ENCODE results near the gene NKX6-2.

NKX6-2 gene

DNA sequence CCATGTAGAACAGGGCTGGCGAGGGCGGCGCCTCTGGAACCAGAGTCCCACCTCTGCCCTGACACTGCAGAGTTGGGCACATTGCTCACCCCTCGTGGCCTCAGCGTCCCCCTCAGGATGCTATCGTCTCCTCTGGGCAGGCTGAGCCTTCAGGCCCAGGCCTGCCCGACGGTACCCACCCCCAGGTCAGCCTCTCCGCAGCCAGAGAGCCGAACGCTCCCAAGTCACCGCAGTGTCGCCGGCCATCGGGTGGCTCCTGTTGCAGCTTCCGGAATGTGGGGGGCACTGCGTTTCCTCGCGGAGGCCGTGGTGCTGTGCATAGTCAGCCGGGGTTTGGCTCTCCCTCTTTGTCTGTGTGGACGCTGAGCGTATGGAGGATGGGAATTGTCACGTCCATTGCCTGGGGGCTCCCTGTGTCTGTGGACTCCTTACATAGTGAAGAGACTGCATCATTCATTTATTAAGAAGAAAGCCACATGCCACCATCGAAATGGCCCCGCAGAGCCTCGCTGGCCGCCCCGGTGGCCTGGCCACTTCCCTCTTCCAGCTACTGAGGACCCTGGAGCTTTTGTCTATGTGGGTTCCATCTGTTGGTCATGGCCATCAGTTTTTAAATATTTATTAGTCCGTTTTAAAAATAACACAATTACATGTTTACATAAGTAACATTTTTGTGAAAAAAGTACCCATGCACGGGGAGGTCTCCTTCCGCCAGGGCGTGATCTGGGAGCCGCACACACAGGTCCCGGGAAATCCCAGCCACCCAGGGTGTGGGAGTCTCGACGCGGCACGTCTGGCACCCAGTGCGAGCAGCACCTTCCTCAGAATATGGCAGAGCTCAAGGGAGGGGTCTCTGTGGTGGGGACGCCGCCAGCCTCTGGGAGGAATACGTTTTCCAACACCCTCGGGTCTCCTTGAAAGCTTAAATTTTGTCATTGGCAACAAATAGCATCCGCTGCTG lies 15.6 kb downstream of the NKX6-2 start:
- H3K27me3 Mint-ChIP-seq = no peaks in the 10 kb centered on the region
- H3K36me3 Mint-ChIP-seq (ENCODE audit: low read depth) = peaks cover 81% of the 10 kb centered on the region
- H3K27ac Mint-ChIP-seq = no peak overlapping the region
- no peaks in the 10 kb centered on the region for H3K4me1 Mint-ChIP-seq (ENCODE audit: low read depth)
- H3K9me3 Mint-ChIP-seq = peaks cover 50% of the 10 kb centered on the region
- H3K4me3 Mint-ChIP-seq = no peak overlapping the region
- intact Hi-C loops (cut with micrococcal nuclease) = no loop called here

DNA sequence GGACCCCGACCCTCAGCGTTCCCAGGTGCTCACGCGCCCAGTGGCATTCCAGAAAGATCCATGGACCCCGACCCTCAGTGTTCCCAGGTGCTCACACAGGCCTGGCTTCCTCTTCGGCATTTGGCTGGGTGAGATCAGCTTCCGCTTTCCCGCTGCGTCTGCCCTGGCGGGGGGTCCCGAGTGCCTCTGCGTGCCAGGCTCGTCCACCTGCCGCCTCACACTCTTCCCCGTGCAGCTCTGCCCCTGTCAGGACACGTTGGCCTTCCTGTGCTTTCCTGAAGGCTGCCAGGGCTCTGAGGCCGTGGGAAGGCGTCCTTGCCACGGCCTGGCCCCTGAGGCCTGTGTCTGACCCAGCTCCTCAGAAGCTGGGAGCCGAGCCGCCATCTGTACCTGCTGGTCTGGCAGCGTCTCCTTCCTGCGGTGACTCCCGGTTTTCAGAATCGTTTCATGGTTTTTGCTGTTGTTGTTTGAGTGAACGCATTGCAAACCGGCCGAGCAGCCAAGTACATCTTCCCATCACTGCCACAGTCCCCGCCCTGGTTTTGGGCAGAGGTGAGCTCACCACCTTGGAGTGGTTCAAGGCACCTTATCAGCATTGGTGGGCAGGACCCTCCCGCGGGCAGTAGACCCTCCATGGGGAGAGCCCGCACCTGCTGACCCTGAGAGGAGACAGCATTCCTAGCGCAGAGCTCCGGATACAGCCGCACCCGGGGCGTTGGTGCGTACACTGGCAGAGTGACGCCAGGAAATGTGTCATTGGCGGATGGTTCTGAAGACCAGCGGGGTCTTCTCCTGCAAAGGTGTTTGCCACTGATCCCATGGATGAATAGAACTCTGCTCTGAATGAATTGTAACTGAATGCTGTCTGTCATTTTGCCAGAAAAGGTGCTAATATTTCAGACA lies 17.4 kb downstream of the NKX6-2 start:
- peaks cover 77% of the 10 kb centered on the region for H3K36me3 Mint-ChIP-seq (ENCODE audit: low read depth)

GRCh38 chr10:132766291-132766690 lies 19.7 kb downstream of the NKX6-2 start:
- Mint-ChIP-seq H3K27me3 (no peaks in the 10 kb centered on the region), H3K27ac (no peak overlapping the region), H3K4me1 (ENCODE audit: low read depth) (no peaks in the 10 kb centered on the region), H3K36me3 (ENCODE audit: low read depth) (peaks cover 75% of the 10 kb centered on the region), H3K9me3 (peaks cover 49% of the 10 kb centered on the region), H3K4me3 (no peak overlapping the region)
- intact Hi-C loops (cut with micrococcal nuclease) = no loop called here

More for the DNA sequence above, 17.4 kb downstream of the NKX6-2 start:
- Mint-ChIP-seq H3K4me1 (ENCODE audit: low read depth) (no peaks in the 10 kb centered on the region), H3K27ac (no peak overlapping the region), H3K27me3 (no peaks in the 10 kb centered on the region), H3K9me3 (peaks cover 51% of the 10 kb centered on the region), H3K4me3 (no peak overlapping the region)
- intact Hi-C loops (cut with micrococcal nuclease) = no loop called here

DNA sequence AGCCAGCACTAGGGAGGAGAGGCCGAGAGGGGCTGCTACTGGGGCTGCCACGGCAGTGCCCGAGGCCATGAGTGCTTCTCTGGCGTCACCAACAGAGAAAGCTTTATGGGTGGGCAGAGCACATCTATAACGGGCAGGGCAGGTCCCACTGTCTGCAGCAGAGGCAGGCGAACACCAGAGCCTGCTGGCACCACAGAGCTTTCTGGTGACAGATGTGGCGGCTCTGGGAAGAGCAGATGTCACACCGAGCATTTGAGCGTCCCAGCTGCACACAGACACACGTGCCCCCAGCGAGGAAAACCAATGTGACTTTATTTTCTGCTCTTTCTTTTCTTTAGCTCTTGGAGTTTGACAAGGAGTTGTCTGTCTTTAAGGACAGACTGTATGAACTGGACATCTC lies 20.5 kb downstream of the NKX6-2 start:
- no peaks in the 10 kb centered on the region for H3K4me1 Mint-ChIP-seq (ENCODE audit: low read depth)
- no peaks in the 10 kb centered on the region for H3K27me3 Mint-ChIP-seq
- H3K27ac Mint-ChIP-seq = no peak overlapping the region
- intact Hi-C loops (cut with micrococcal nuclease) = no loop called here
- H3K9me3 Mint-ChIP-seq = peaks cover 41% of the 10 kb centered on the region
- H3K4me3 Mint-ChIP-seq = no peak overlapping the region
- H3K36me3 Mint-ChIP-seq (ENCODE audit: low read depth) = peaks cover 73% of the 10 kb centered on the region

- H3K27ac Mint-ChIP-seq = no peak overlapping the region
- H3K27me3 Mint-ChIP-seq = no peaks in the 10 kb centered on the region
- peaks cover 34% of the 10 kb centered on the region for H3K9me3 Mint-ChIP-seq
- intact Hi-C loops (cut with micrococcal nuclease) = no loop called here
- H3K4me3 Mint-ChIP-seq = no peak overlapping the region
- peaks cover 73% of the 10 kb centered on the region for H3K36me3 Mint-ChIP-seq (ENCODE audit: low read depth)
- no peaks in the 10 kb centered on the region for H3K4me1 Mint-ChIP-seq (ENCODE audit: low read depth)
Measured at GRCh38 chr10:132764108-132764507, 21.8 kb downstream of the NKX6-2 start.

GRCh38 chr10:132763545-132763944 lies 22.4 kb downstream of the NKX6-2 start:
- H3K9me3 Mint-ChIP-seq = peaks cover 29% of the 10 kb centered on the region
- no peak overlapping the region for H3K27ac Mint-ChIP-seq
- no peaks in the 10 kb centered on the region for H3K4me1 Mint-ChIP-seq (ENCODE audit: low read depth)
- intact Hi-C loops (cut with micrococcal nuclease) = no loop called here
- no peaks in the 10 kb centered on the region for H3K27me3 Mint-ChIP-seq
- peaks cover 73% of the 10 kb centered on the region for H3K36me3 Mint-ChIP-seq (ENCODE audit: low read depth)
- H3K4me3 Mint-ChIP-seq = no peak overlapping the region

- H3K36me3 Mint-ChIP-seq (ENCODE audit: low read depth) = peaks cover 64% of the 10 kb centered on the region
- no peaks in the 10 kb centered on the region for H3K4me1 Mint-ChIP-seq (ENCODE audit: low read depth)
- H3K9me3 Mint-ChIP-seq = peaks cover 16% of the 10 kb centered on the region
- no peaks in the 10 kb centered on the region for H3K27me3 Mint-ChIP-seq
- no peak overlapping the region for H3K4me3 Mint-ChIP-seq
- H3K27ac Mint-ChIP-seq = no peak overlapping the region
- intact Hi-C loops (cut with micrococcal nuclease) = no loop called here
Measured at GRCh38 chr10:132762267-132762666, 23.7 kb downstream of the NKX6-2 start.

DNA sequence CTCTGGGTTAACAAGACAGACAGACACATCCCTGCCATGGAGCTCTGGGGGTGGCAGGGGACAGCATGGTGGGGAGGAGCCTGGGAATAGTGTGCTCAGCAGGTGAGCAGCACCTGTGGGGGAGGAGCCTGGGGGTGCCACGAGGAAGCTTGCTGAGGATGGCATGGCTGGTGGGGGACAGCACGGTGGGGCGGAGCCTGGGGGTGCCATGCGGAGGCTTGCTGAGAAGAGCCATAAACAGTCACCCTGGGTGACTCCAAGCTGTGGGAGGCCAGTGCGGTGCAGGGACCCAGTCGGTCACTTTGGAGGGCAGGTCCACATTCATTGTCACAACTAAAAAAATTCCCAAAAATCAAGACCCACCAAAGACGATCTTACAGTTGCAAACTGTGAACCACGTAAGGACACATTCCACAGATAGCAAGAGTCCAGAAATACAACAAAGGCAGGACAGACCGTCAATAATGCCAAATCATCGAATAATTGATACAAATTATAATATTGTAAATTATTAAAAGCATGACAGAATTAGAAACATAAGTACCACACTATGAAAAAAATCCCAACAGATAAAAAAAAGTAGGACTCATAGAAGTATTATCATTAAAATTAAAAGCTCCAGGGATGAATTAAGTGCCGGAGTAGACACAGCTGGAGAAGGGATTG lies 24.4 kb downstream of the NKX6-2 start:
- no peak overlapping the region for H3K27ac Mint-ChIP-seq

GRCh38 chr10:132758865-132759264 lies 27.1 kb downstream of the NKX6-2 start:
- Mint-ChIP-seq H3K36me3 (ENCODE audit: low read depth) (peaks cover 73% of the 10 kb centered on the region), H3K4me1 (ENCODE audit: low read depth) (no peaks in the 10 kb centered on the region), H3K9me3 (peaks cover 16% of the 10 kb centered on the region), H3K4me3 (no peak overlapping the region), H3K27ac (no peak overlapping the region), H3K27me3 (no peaks in the 10 kb centered on the region)
- intact Hi-C loops (cut with micrococcal nuclease) = no loop called here

More for the DNA sequence above, 24.4 kb downstream of the NKX6-2 start:
- intact Hi-C loops (cut with micrococcal nuclease) = no loop called here
- H3K4me3 Mint-ChIP-seq = no peak overlapping the region
- H3K27me3 Mint-ChIP-seq = no peaks in the 10 kb centered on the region
- H3K36me3 Mint-ChIP-seq (ENCODE audit: low read depth) = peaks cover 65% of the 10 kb centered on the region
- H3K4me1 Mint-ChIP-seq (ENCODE audit: low read depth) = no peaks in the 10 kb centered on the region
- peaks cover 13% of the 10 kb centered on the region for H3K9me3 Mint-ChIP-seq

DNA sequence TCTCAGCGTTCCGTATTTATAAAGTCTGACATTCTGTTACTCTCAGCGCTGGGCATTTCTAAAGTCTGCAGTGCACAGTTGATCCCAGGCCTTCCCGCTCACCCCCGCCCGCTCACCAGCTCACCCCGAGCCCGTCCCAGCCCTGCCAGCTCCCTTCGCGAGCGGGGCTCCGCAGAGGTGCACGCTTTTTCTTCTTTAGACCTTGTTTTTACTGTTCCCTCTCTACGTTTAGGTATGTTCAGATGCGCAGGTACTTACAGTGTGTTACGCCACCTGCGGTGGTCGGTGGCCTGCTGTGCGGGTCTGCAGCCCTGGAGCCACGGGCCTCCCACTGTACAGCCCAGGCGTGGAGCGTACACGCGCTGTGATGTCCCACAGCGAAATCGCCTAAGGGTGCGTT lies 28.8 kb downstream of the NKX6-2 start:
- no peak overlapping the region for H3K4me3 Mint-ChIP-seq
- peaks cover 87% of the 10 kb centered on the region for H3K36me3 Mint-ChIP-seq (ENCODE audit: low read depth)
- no peak overlapping the region for H3K27ac Mint-ChIP-seq
- H3K9me3 Mint-ChIP-seq = peaks cover 16% of the 10 kb centered on the region
- H3K27me3 Mint-ChIP-seq = no peaks in the 10 kb centered on the region
- no peaks in the 10 kb centered on the region for H3K4me1 Mint-ChIP-seq (ENCODE audit: low read depth)
- intact Hi-C loops (cut with micrococcal nuclease) = no loop called here

DNA sequence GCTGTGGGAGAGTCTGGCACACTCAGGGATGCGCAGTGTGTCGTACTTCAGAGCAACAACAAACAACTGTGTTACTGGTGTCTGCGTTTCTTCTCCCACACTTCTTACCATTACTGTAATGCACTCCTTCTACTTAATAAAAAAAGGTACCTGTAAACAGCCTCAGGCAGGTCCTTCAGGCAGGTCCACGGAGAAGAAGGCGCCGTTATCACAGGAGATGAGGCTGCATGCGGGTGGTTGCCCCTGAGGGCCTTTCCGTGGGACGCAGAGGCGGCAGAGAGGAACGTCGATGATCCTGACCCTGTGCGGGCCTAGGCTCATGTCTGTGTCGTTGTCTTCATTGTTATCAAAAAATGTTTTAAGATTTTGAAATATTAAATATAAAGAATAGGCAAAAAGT lies 29.4 kb downstream of the NKX6-2 start:
- H3K4me3 Mint-ChIP-seq = no peak overlapping the region
- H3K27me3 Mint-ChIP-seq = no peaks in the 10 kb centered on the region
- H3K36me3 Mint-ChIP-seq (ENCODE audit: low read depth) = peaks cover 89% of the 10 kb centered on the region
- no peaks in the 10 kb centered on the region for H3K4me1 Mint-ChIP-seq (ENCODE audit: low read depth)
- no peak overlapping the region for H3K27ac Mint-ChIP-seq
- peaks cover 16% of the 10 kb centered on the region for H3K9me3 Mint-ChIP-seq
- intact Hi-C loops (cut with micrococcal nuclease) = no loop called here

DNA sequence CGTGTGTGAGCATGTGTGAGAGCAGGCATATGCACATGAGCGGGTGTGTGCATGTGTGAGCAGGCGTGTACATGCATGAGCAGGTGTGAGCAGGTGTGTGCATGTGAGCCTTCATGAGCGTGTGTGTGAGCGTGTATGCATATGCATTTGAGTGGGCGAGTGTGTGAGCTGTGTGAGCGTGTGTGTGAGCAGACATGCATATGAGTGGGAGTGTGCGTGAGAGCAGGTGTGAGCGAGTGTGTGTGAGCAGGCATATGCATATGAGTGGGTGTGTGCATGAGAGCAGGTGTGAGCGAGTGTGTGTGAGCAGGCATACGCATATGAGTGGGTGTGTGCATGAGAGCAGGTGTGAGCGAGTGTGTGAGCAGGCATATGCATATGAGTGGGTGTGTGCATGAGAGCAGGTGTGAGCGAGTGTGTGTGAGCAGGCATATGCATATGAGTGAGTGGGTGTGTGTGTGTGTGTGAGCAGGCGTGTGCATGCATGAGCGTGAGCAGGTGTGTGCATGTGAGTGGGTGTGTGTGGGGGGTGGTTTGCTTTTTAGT lies 30.7 kb downstream of the NKX6-2 start:
- Mint-ChIP-seq H3K27ac (no peak overlapping the region), H3K27me3 (no peaks in the 10 kb centered on the region), H3K4me1 (ENCODE audit: low read depth) (no peaks in the 10 kb centered on the region), H3K36me3 (ENCODE audit: low read depth) (peaks cover 91% of the 10 kb centered on the region), H3K4me3 (no peak overlapping the region), H3K9me3 (peaks cover 16% of the 10 kb centered on the region)
- intact Hi-C loops (cut with micrococcal nuclease) = no loop called here

DNA sequence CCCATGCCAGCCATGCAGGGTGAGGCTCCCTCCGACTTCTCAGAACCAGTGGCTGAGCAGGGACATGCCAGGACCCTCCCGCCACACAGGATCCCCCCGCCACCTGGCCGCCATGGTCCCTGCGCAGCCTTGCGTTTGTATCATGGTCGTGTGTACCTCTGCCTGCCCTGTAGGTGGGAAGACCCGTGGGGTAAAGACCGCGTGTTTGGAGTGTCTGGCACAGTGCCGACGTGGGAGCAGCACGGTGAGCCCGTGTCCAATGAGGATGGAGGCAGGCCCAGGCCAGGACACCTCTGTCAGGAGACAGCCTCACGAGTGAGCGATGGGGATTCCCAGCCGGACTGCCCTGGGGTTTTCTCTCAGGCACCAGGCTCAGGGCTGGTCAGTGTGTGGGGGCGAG lies 31.9 kb downstream of the NKX6-2 start:
- Mint-ChIP-seq H3K27ac (no peak overlapping the region), H3K4me3 (no peak overlapping the region), H3K36me3 (ENCODE audit: low read depth) (peaks cover 91% of the 10 kb centered on the region), H3K4me1 (ENCODE audit: low read depth) (no peaks in the 10 kb centered on the region), H3K9me3 (peaks cover 16% of the 10 kb centered on the region), H3K27me3 (no peaks in the 10 kb centered on the region)
- intact Hi-C loops (cut with micrococcal nuclease) = no loop called here

Data from dendritic cell treated with granulocyte-macrophage colony-stimulating factor and Interleukin-4, amounts not matched to agents 40 ng/mL and 50 ng/mL, for 4 days (primary cell).